GM12873 (cell line): ENCODE data around the gene TSPY1.
"Not testable (repeated sequence)": the region's sequence is repeated elsewhere in the genome, so short reads cannot be mapped to it uniquely, and the experiment has no call there.

Source experiments
- CTCF ChIP-seq: IDR thresholded peaks from 2 replicates; pipeline ENCODE4 v1.5.1; 2012; ENCODE audit warnings: low read depth, mild to moderate bottlenecking, moderate library complexity, low read length, control low read depth; ENCODE audit not compliant: insufficient read depth; ENCODE audit errors: missing control alignments

TSPY1 gene

DNA sequence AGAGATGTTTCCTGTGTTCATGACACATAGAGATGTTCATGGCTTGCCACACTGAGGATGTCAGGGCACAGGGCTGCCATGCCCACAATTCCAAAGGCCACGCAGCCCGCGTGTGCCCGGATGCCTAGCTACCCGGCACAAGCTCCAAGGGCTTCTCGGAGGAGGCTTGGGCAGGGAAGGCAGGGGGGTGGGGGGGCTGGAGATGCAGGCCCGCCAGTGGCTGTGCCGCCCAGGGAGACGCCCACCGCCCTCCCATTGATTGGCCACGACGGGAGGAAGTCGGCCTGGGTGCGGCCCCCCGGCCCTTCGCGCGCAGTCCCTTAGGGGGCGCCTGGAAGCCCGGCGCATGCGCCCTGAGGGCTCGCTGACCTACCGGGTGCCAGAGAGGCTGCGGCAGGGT is at the start of gene TSPY1:
Gene TSPY1, plus strand, starts transcription at position 301 of the 400 bp plus-strand sequence. Its CDS starts 46 bp downstream, at position 347.
- TF ChIP-seq CTCF = not testable (repeated sequence)

- TF ChIP-seq CTCF = not testable (repeated sequence)
These were observed 20.2 kb downstream of the TSPY1 start, which contains the start of gene TSPY9 for GRCh38 chrY:9486967-9487366. TSPY9 (plus strand) TSS chrY:9487267; CDS start chrY:9487313, 46 bp downstream.
